Thyroid gland (tissue), 4 donors: ENCODE results near the gene ABI3. TPM values are rescaled to one million over a fixed set of nuclear protein-coding genes. Genes with fewer than 3 reads are reported as not detected.

Source experiments
- DNase-seq, 2 donors: peaks; one replicate each; pipeline ENCODE4 v3.0.0-alpha.2; 2019
- H3K27ac ChIP-seq, 3 donors: fragments of 200-600 bp; sonication (generic); 1 replicate in 2 of 3; 2 replicates in 1 of 3; pipeline ENCODE4 v1.5.1; 2016 to 2019; ENCODE audit warnings: mild to moderate bottlenecking in 1 of 3, moderate library complexity in 1 of 3
- H3K27me3 ChIP-seq: fragments of 200-600 bp; sonication (generic); one replicate; pipeline ENCODE4 v1.5.1; 2019
- H3K36me3 ChIP-seq, 2 donors: fragments of 200-600 bp; sonication (generic); one replicate each; pipeline ENCODE4 v1.5.1; 2016 to 2019
- H3K4me1 ChIP-seq, 2 donors: fragments of 200-600 bp; sonication (generic); one replicate each; pipeline ENCODE4 v1.5.1; 2017 to 2019
- H3K4me3 ChIP-seq, 3 donors: fragments of 200-600 bp; sonication (generic); replicated peaks in 1 of 3; 1 replicate in 2 of 3; 2 replicates in 1 of 3; pipeline ENCODE4 v1.5.1; 2016; ENCODE audit warnings: mild to moderate bottlenecking in 1 of 3
- H3K9me3 ChIP-seq: fragments of 200-600 bp; sonication (generic); one replicate; pipeline ENCODE4 v1.5.1; 2017
- CTCF ChIP-seq, 6 experiments: fragments of 200-600 bp in 3 of 6; fragments of 450-650 bp in 3 of 6; sonication (generic) in 3 of 6; IDR thresholded peaks; one replicate each; pipeline ENCODE4 v1.5.1; 2016 to 2019; ENCODE audit warnings: antibody characterized with exemption in 6 of 6, mild to moderate bottlenecking in 2 of 6, inconsistent platforms in 1 of 6, moderate library complexity in 1 of 6
- POLR2A ChIP-seq, 2 donors: fragments of 450-650 bp; IDR thresholded peaks; one replicate each; pipeline ENCODE4 v1.6.1; 2017; ENCODE audit warnings: antibody characterized with exemption in 2 of 2, mild to moderate bottlenecking in 2 of 2, moderate library complexity in 1 of 2
- WGBS, 2 donors: methylation state at CpG; one replicate each; pipeline ENCODE4 v1.1.5; 2017; 5-methylcytosine and 5-hydroxymethylcytosine counted together
- intact Hi-C: fragments of 100-400 bp; cut with DNase I; formaldehyde crosslinking; loops from one replicate; pipeline ENCODE4 v1.15.1; 2023
- total RNA-seq, 4 donors: library from RNA; depleted of rRNA; stranded (reverse); fragments of >200 nt; gene quantifications; one replicate each; pipeline ENCODE4 v1.2.3, GENCODE V29; 2016

ABI3 gene
- total RNA-seq, 4 donors from 2014 or later, result 4.2 to 10.3 (median 6.2) TPM

DNA sequence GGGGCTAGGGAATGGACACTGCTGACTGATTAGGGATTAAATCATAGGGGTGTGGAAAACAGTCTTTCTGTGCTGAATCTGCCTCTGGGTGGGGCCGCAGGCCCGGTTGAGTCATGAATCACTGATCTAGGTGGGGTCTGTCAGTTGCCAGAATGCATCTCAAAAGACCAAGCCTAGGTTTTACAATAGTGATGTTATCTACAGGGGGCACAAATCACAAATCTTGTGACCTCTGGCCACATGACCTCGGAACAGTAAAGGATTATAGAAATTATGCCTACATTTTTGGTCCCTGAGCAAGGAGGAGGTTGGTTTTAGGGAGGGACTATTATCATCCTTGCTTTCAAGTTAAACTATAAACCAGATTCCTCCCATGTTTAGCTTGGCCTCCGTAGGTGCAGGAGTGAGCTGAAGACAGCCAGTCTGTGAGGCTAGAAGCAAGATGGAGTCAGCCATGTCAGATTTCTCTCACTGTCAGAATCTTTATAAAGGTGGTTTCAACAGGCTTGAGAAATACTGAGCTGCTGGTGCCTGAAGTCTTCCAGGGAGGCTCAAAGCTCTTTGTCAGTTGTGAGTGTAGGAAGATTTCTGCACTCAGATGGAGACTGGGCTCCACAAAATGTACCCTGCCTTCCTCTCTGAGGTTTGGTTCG is 13.0 kb upstream of the ABI3 start:
- Histone ChIP-seq H3K36me3 (no peaks in the 10 kb centered on the region), H3K9me3 (no peaks in the 10 kb centered on the region), H3K27me3 (no peaks in the 10 kb centered on the region), H3K4me3 (no peak overlapping the region), H3K27ac (peak overlapping the region in 2 of 3 donors; percentile 6 to 57), H3K4me1 (peaks cover 8 to 13% of the 10 kb centered on the region in 2 donors)
- TF ChIP-seq POLR2A (IDR thresholded peaks at IDR 0.05), result no peak
- TF ChIP-seq CTCF (IDR thresholded peaks at IDR 0.05), result no peak
- no peak for DNase-seq
- 66 to 75% methylated on average over 5 of the region's 5 CpGs for WGBS, 2 donors
- intact Hi-C loops, result no loop called here

DNA sequence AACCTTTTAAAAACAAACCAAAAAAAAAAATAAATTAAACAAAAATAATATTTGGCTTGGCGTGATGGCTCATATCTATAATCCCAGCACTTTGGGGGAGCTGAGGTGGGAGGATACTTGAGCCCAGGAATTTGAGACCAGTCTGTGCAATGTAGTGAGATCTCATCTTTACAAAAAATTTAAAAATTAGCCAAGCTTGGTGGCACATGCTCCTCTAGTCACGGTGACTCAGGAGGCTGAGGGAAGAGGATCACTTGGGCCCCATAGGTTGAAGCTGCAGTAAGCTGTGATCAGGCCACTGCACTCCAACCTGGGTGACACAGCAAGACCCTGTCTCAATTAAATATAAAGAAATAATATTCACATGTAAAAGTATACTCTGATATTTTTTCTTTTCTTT is 12.3 kb upstream of the ABI3 start:
- 72 to 82% methylated on average over 2 of the region's 2 CpGs for WGBS, 2 donors
- H3K4me1 ChIP-seq, result peaks cover 8 to 13% of the 10 kb centered on the region in 2 donors
- H3K27me3 ChIP-seq, result no peaks in the 10 kb centered on the region
- peak in 1 of 2 donors; percentile 10 for DNase-seq
- no peaks in the 10 kb centered on the region for H3K36me3 ChIP-seq
- TF ChIP-seq CTCF (IDR thresholded peaks at IDR 0.05) (no peak), POLR2A (IDR thresholded peaks at IDR 0.05) (no peak)
- intact Hi-C loops, result no loop called here
- H3K27ac ChIP-seq, result peak overlapping the region; percentile 6 to 57 (median 33)
- H3K4me3 ChIP-seq, result no peak overlapping the region
- H3K9me3 ChIP-seq, result no peaks in the 10 kb centered on the region

GRCh38 chr17:49200423-49201083 is 10.0 kb upstream of the ABI3 start:
- no peak for TF ChIP-seq CTCF (IDR thresholded peaks at IDR 0.05)
- TF ChIP-seq POLR2A (IDR thresholded peaks at IDR 0.05), result no peak
- Histone ChIP-seq H3K4me1 (peaks cover 3 to 13% of the 10 kb centered on the region in 2 donors), H3K36me3 (no peaks in the 10 kb centered on the region), H3K9me3 (no peaks in the 10 kb centered on the region), H3K27ac (no peak overlapping the region), H3K27me3 (no peaks in the 10 kb centered on the region), H3K4me3 (no peak overlapping the region)
- DNase-seq, result no peak
- WGBS, 2 donors, result 90 to 92% methylated on average over 13 of the region's 13 CpGs
- intact Hi-C loops, result no loop called here

GRCh38 chr17:49201481-49201927 is 9.0 kb upstream of the ABI3 start:
- H3K9me3 ChIP-seq, result no peaks in the 10 kb centered on the region

More at GRCh38 chr17:49201481-49201927, 9.0 kb upstream of the ABI3 start:
- H3K27ac ChIP-seq, result no peak overlapping the region
- no peak for DNase-seq
- no peak for TF ChIP-seq CTCF (IDR thresholded peaks at IDR 0.05)
- TF ChIP-seq POLR2A (IDR thresholded peaks at IDR 0.05), result no peak
- peaks cover 3 to 13% of the 10 kb centered on the region in 2 donors for H3K4me1 ChIP-seq
- no peak overlapping the region for H3K4me3 ChIP-seq
- intact Hi-C loops, result no loop called here
- 80 to 81% methylated on average over 6 to 8 of the region's 8 CpGs for WGBS, 2 donors
- H3K27me3 ChIP-seq, result no peaks in the 10 kb centered on the region
- H3K36me3 ChIP-seq, result no peaks in the 10 kb centered on the region
